Measurements from ENCODE around the gene RNF8. TPM values are rescaled to one million over a fixed set of nuclear protein-coding genes. Genes with fewer than 3 reads are reported as not detected.

RNF8 gene
- total and polyA plus RNA-seq, 2 donors (not counting 3 experiments of a cell fraction or from before 2014, with no cell fraction given) = 16.6 to 27.3 TPM

DNA sequence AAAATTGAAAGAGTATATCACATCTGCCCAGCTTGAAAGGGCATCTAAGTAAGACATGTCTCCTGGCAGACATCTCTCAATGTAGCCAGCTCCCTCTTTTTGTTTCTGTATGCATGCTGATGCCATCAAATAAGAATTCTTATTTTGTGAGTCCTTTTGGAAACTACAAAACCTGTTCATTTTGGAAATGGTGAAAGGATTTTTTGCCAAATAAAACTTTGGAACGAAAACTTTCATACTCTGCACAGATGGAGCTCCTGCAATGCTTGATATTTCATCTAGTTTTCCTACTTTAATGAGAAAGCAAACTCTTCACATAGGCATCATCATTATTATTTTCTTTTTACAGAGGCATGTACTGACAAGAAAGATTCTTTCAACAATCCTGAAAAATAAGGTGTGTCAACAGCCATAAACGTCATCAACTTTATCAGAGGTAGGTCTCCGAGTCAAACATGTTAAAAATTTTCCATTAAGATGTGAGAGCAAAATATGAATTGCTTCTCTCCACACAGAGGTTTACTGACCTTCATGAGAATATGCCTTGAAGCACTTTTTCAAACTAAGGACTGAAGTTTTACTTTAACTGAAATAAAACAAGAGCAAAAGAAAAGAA is 53.1 kb downstream of the RNF8 start:
- H3K79me2 ChIP-seq (ENCODE audit: control insufficient read depth, insufficient read depth, low read length) = no peaks in the 10 kb centered on the region
- H2AFZ ChIP-seq (ENCODE audit: low read depth, low read length) = no peak overlapping the region
- intact Hi-C loops (cut with micrococcal nuclease) (no loop called here), dilution Hi-C loops (cut with MboI; ENCODE audit: extremely low pct_ligation_motif_present, low sequenced_read_pairs) (no loop called here)
- no peak overlapping the region for H3K4me3 ChIP-seq (replicated peaks in 1 of 3; ENCODE audit: insufficient read depth in 1 of 3, low read depth in 1 of 3, low read length in 3 of 3)
- no peak for DNase-seq (ENCODE audit: low read depth, low spot score)
- H3K9me3 ChIP-seq (replicated peaks; ENCODE audit: control insufficient read depth, insufficient read depth, low read length) = no peaks in the 10 kb centered on the region
- H3K4me2 ChIP-seq (ENCODE audit: insufficient read depth, low read length) = no peak overlapping the region
- H3K4me1 ChIP-seq (ENCODE audit: control insufficient read depth, extremely low read depth, insufficient read depth, low read length) = no peaks in the 10 kb centered on the region
- FAIRE-seq = no peak
- no peak for TF ChIP-seq FOS (IDR thresholded peaks at IDR 0.05; ENCODE audit: borderline replicate concordance, insufficient read depth, low read length)
- no peak for TF ChIP-seq GATA2 (IDR thresholded peaks at IDR 0.05; ENCODE audit: insufficient read depth, insufficient read length, low read depth, low read length)
- TF ChIP-seq MYC (IDR thresholded peaks at IDR 0.05; ENCODE audit: low read depth, low read length) = no peak
- no peak for TF ChIP-seq POLR2AphosphoS5 (IDR thresholded peaks at IDR 0.05; ENCODE audit: insufficient read depth, low read depth, low read length)
- TF ChIP-seq, protein P1, sequence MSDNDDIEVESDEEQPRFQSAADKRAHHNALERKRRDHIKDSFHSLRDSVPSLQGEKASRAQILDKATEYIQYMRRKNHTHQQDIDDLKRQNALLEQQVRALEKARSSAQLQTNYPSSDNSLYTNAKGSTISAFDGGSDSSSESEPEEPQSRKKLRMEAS (IDR thresholded peaks at IDR 0.05; ENCODE audit: insufficient read depth, insufficient read length) = no peak
- no peak for TF ChIP-seq JUN (IDR thresholded peaks at IDR 0.05; ENCODE audit: borderline replicate concordance, insufficient read depth, insufficient read length, low read depth)
- TF ChIP-seq EZH2 (IDR thresholded peaks at IDR 0.05; ENCODE audit: borderline replicate concordance, low read depth, low read length, severe bottlenecking) = no peak
- TF ChIP-seq, protein P2, sequence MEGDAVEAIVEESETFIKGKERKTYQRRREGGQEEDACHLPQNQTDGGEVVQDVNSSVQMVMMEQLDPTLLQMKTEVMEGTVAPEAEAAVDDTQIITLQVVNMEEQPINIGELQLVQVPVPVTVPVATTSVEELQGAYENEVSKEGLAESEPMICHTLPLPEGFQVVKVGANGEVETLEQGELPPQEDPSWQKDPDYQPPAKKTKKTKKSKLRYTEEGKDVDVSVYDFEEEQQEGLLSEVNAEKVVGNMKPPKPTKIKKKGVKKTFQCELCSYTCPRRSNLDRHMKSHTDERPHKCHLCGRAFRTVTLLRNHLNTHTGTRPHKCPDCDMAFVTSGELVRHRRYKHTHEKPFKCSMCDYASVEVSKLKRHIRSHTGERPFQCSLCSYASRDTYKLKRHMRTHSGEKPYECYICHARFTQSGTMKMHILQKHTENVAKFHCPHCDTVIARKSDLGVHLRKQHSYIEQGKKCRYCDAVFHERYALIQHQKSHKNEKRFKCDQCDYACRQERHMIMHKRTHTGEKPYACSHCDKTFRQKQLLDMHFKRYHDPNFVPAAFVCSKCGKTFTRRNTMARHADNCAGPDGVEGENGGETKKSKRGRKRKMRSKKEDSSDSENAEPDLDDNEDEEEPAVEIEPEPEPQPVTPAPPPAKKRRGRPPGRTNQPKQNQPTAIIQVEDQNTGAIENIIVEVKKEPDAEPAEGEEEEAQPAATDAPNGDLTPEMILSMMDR (IDR thresholded peaks at IDR 0.05; ENCODE audit: extremely low read depth in 1 of 2, insufficient read depth in 1 of 2, low read depth in 1 of 2, low read length in 2 of 2) = no peak
- TF ChIP-seq POLR2A (IDR thresholded peaks at IDR 0.05; ENCODE audit: low read depth, low read length) = no peak
- BruUV-seq (replicated peaks) = no TSS peak
- H4K20me1 ChIP-seq (replicated peaks; ENCODE audit: control insufficient read depth, extremely low read depth, insufficient read depth, low read length) = no peaks in the 10 kb centered on the region
- CTCF ChIA-PET = interaction anchor here (1.2 kb wide), 1 partner anchor 13 kb away, joined by 3 read pairs; no protein-coding TSS in a partner anchor
- POLR2A ChIA-PET = no interaction called here
- no peak overlapping the region for H3K9ac ChIP-seq (replicated peaks; ENCODE audit: extremely low read depth, insufficient read depth, low read length)
- no peaks in the 10 kb centered on the region for H3K36me3 ChIP-seq (ENCODE audit: control insufficient read depth in 2 of 2, extremely low read depth in 1 of 2, insufficient read depth in 2 of 2, low read length in 2 of 2)
- H3K9me1 ChIP-seq (replicated peaks; ENCODE audit: control insufficient read depth, extremely low read depth, insufficient read depth, low read length) = no peaks in the 10 kb centered on the region
- H3K27ac ChIP-seq (ENCODE audit: insufficient read depth, low read depth, low read length) = no peak overlapping the region
- peaks cover 4 to 23% of the 10 kb centered on the region in 2 experiments for H3K27me3 ChIP-seq (ENCODE audit: control insufficient read depth in 2 of 2, insufficient read depth in 2 of 2, low read length in 2 of 2)
